ENCODE results near the gene PCDHGA6. TPM values are rescaled to one million over a fixed set of nuclear protein-coding genes. Genes with fewer than 3 reads are reported as not detected.
A peak's percentile ranks its signal among the peaks of the same experiment; 100 is the strongest.
"Not testable (repeated sequence)": the region's sequence is repeated elsewhere in the genome, so short reads cannot be mapped to it uniquely, and the experiment has no call there.

Gene PCDHGA6
- total RNA-seq, 1 experiment from 2014 or later: 0.98 TPM

- DNase-seq (ENCODE audit: low read depth): peak; percentile 20
These were observed 18.9 kb downstream of the PCDHGA6 start, which contains the start of gene PCDHGA8 for GRCh38 chr5:141392429-141393198. Gene PCDHGA8, plus strand, starts transcription at chr5:141392633. Its CDS starts 181 bp downstream, at chr5:141392814.

- no peak for DNase-seq (ENCODE audit: low read depth)
These were observed 19.6 kb downstream of the PCDHGA6 start for GRCh38 chr5:141393267-141393666.

- DNase-seq (ENCODE audit: low read depth): not testable (repeated sequence)
These were observed 20.9 kb downstream of the PCDHGA6 start for GRCh38 chr5:141394401-141395187.

GRCh38 chr5:141397756-141398551, 24.3 kb downstream of the PCDHGA6 start, which contains the start of gene PCDHGB5:
Gene PCDHGB5, plus strand, starts transcription at chr5:141397947. Its CDS starts 181 bp downstream, at chr5:141398128.
- not testable (repeated sequence) for DNase-seq (ENCODE audit: low read depth)

DNA sequence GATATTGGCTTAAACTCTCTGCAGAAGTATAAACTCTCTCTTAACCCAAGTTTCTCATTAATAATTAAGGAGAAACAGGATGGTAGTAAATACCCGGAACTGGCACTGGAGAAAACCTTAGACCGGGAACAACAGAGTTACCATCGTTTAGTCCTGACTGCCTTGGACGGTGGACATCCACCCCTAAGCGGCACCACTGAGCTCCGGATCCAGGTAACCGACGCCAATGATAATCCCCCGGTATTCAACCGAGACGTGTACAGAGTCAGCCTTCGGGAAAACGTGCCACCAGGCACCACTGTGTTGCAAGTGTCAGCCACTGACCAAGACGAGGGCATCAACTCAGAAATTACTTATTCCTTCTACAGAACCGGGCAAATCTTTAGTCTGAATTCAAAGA, 24.9 kb downstream of the PCDHGA6 start:
- no peak for DNase-seq (ENCODE audit: low read depth)

GRCh38 chr5:141399555-141400258, 26.0 kb downstream of the PCDHGA6 start:
- DNase-seq (ENCODE audit: low read depth): no peak

DNA sequence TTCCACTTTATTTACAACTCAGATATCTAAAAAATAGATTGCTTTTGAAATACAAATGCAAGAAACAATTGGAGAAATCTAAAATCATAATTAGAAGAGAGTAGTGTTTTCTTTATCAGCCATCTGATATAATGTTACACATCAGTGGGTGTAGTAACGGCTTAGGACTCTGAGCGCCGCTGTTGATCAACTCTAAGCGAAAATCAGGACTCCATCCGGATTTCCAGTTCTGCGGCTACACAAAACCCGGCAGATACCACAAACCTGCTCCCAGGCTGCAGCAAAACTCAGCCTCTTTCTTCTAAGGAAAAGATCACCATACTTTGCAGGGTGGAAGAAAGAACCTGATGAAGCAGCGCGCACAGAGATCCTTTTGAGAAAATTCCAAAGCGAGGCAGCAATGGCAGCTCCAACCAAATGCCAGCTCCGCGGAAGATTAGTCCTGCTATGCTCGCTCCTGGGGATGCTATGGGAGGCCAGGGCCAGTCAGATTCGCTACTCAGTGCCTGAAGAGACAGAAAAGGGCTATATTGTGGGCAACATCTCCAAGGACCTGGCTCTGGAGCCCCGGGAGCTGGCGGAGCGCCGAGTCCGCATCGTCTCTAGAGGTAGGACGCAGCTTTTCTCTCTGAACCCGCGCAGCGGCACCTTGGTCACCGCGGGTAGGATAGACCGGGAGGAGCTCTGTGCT, 29.0 kb downstream of the PCDHGA6 start, which contains the start of gene PCDHGA9:
Gene PCDHGA9 (plus strand): TSS at position 226 of the 691 bp plus-strand sequence. CDS start 175 bp downstream, at position 401.
- no peak for DNase-seq (ENCODE audit: low read depth)

DNA sequence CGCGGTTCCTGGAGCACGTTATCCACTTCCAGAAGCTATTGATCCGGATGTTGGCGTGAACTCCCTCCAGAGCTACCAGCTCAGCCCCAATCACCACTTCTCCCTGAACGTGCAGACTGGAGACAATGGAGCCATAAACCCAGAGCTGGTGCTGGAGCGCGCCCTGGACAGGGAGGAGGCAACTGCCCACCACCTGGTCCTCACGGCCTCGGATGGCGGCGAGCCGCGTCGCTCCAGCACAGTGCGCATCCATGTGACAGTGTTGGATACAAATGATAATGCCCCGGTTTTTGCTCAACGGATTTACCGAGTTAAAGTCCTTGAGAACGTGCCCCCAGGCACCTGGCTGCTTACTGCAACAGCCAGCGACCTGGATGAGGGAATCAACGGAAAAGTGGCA, 29.7 kb downstream of the PCDHGA6 start:
- DNase-seq (ENCODE audit: low read depth): no peak

DNA sequence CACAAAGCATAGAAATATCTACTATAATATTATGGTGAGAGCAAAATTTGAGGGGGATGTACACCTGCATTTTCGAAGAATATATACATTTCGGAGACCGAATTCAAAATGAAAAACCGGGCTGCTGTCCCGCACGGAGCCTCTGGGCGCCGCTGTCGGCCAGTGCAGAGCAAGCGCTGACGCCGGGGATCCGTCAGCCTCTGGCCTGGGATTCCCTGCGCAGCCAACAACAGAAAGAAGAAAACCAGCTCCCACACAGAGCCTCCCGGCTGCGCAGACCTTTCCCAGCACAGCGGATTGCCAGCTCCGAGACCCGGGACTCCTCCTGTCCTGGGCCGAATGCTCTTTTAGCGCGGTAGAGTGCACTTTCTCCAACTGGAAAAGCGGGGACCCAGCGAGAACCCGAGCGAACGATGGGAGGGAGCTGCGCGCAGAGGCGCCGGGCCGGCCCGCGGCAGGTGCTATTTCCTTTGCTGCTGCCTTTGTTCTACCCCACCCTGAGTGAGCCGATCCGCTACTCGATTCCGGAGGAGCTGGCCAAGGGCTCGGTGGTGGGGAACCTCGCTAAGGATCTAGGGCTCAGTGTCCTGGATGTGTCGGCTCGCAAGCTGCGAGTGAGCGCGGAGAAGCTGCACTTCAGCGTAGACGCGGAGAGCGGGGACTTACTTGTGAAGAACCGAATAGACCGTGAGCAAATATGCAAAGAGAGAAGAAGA, 34.3 kb downstream of the PCDHGA6 start, which contains the start of gene PCDHGB6:
Gene PCDHGB6 (plus strand): TSS at position 232 of the 716 bp plus-strand sequence. CDS start 182 bp downstream, at position 414.
- DNase-seq (ENCODE audit: low read depth): not testable (repeated sequence)

- no peak for DNase-seq (ENCODE audit: low read depth)
These were observed 36.1 kb downstream of the PCDHGA6 start for GRCh38 chr5:141409598-141410306.

- DNase-seq (ENCODE audit: low read depth): no peak
These were observed 37.9 kb downstream of the PCDHGA6 start for GRCh38 chr5:141411575-141411974.

- DNase-seq (ENCODE audit: low read depth): peak; percentile 77
These were observed 39.3 kb downstream of the PCDHGA6 start, which contains the start of gene PCDHGA10 for GRCh38 chr5:141412854-141413539. Gene PCDHGA10, plus strand, starts transcription at chr5:141412987. Its CDS starts 189 bp downstream, at chr5:141413176.

DNA sequence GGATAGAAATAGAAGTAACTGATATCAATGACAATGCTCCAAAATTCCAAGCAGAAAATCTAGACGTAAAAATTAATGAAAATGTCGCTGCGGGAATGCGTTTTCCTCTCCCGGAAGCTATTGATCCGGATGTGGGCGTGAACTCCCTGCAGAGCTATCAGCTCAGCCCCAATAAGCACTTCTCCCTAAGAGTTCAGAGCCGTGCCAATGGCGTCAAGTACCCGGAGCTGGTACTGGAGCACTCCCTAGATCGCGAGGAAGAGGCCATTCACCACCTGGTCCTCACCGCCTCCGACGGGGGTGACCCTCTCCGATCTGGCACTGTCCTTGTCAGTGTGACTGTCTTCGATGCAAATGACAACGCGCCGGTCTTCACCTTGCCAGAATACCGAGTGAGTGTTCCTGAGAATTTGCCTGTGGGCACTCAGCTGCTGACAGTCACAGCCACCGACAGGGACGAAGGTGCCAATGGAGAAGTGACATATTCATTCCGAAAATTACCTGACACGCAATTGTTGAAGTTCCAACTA, 39.9 kb downstream of the PCDHGA6 start:
- DNase-seq (ENCODE audit: low read depth): peak; percentile 15

- DNase-seq (ENCODE audit: low read depth): not testable (repeated sequence)
These were observed 41.0 kb downstream of the PCDHGA6 start for GRCh38 chr5:141414548-141415274.

DNA sequence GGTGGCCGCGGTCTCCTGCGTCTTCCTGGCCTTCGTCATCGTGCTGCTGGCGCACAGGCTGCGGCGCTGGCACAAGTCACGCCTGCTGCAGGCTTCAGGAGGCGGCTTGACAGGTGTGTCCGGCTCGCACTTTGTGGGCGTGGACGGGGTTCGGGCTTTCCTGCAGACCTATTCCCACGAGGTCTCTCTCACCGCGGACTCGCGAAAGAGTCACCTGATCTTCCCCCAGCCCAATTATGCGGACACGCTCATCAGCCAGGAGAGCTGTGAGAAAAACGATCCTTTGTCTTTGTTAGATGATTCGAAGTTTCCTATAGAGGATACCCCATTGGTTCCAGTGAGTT, 41.6 kb downstream of the PCDHGA6 start:
- DNase-seq (ENCODE audit: low read depth): not testable (repeated sequence)

DNA sequence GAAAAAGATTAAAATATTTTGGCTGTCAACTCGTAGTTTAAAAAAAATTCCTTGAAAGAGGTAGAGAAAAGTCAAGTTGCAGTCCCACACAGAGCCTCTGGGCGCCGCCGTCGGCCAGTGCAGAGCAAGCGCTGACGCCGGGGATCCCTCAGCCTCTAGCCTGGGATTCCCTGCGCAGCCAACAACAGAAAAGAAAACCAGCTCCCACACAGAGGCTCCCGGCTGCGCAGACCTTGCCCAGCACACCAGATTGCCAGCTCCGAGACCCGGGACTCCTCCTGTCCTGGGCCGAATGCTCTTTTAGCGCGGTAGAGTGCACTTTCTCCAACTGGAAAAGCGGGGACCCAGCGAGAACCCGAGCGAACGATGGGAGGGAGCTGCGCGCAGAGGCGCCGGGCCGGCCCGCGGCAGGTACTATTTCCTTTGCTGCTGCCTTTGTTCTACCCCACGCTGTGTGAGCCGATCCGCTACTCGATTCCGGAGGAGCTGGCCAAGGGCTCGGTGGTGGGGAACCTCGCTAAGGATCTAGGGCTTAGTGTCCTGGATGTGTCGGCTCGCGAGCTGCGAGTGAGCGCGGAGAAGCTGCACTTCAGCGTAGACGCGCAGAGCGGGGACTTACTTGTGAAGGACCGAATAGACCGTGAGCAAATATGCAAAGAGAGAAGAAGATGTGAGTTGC, 43.9 kb downstream of the PCDHGA6 start, which contains the start of gene PCDHGB7:
Gene PCDHGB7 (plus strand): TSS at position 184 of the 679 bp plus-strand sequence. CDS start 183 bp downstream, at position 367.
- DNase-seq (ENCODE audit: low read depth): peak; percentile 13

Data from LHCN-M2 (cell line).